ENCODE results near the gene ZDHHC15. TPM values are rescaled to one million over a fixed set of nuclear protein-coding genes. Genes with fewer than 3 reads are reported as not detected.

ZDHHC15 gene
- total and polyA plus RNA-seq, 2 donors (not counting 1 experiment from before 2014, with no cell fraction given) = 0.09 to 0.17 TPM

DNA sequence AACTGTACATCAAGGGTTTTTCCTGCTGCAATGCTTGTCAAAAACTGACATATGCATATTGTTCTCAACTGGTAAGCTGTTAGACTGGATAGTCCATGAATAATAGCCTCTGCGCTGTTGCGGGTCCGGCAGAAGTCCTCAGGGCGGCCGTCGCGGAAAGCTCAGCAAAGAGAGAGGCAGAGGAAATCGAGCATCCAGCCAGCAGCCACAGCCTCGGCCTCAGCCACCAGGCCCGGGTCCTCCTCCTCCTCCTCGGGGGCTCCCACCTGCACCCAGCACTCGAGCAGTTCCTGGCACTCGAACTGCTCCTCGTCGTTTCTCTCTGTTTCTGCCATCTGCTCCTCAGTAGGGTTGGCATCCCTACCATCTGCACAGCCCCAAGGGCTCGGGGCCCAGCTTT is 195.2 kb downstream of the ZDHHC15 start:
- no peaks in the 10 kb centered on the region for H3K4me1 ChIP-seq (ENCODE audit: control insufficient read depth, extremely low read depth, insufficient read depth, low read length)
- H3K27ac ChIP-seq (ENCODE audit: insufficient read depth, low read length) = no peak overlapping the region
- H3K79me2 ChIP-seq (ENCODE audit: control insufficient read depth, insufficient read depth, low read length) = no peaks in the 10 kb centered on the region
- no peak for DNase-seq (ENCODE audit: low read depth in 2 of 2)
- H3K36me3 ChIP-seq (ENCODE audit: control insufficient read depth, insufficient read depth, low read length) = no peaks in the 10 kb centered on the region
- H4K20me1 ChIP-seq (ENCODE audit: control insufficient read depth, extremely low read depth, insufficient read depth, low read length) = no peaks in the 10 kb centered on the region
- H3K27me3 ChIP-seq (ENCODE audit: control insufficient read depth, insufficient read depth, low read length) = no peaks in the 10 kb centered on the region
- TF ChIP-seq EZH2 (IDR thresholded peaks at IDR 0.05; ENCODE audit: low read length, missing control alignments) = no peak
- TF ChIP-seq, protein P1, sequence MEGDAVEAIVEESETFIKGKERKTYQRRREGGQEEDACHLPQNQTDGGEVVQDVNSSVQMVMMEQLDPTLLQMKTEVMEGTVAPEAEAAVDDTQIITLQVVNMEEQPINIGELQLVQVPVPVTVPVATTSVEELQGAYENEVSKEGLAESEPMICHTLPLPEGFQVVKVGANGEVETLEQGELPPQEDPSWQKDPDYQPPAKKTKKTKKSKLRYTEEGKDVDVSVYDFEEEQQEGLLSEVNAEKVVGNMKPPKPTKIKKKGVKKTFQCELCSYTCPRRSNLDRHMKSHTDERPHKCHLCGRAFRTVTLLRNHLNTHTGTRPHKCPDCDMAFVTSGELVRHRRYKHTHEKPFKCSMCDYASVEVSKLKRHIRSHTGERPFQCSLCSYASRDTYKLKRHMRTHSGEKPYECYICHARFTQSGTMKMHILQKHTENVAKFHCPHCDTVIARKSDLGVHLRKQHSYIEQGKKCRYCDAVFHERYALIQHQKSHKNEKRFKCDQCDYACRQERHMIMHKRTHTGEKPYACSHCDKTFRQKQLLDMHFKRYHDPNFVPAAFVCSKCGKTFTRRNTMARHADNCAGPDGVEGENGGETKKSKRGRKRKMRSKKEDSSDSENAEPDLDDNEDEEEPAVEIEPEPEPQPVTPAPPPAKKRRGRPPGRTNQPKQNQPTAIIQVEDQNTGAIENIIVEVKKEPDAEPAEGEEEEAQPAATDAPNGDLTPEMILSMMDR (conservative IDR thresholded peaks at IDR 0.05 in 1 of 2, IDR thresholded peaks at IDR 0.05 in 1 of 2; ENCODE audit: low read depth in 1 of 2, low read length in 2 of 2) = no peak
- no peak overlapping the region for H3K9ac ChIP-seq (ENCODE audit: insufficient read depth, low read length)
- H2AFZ ChIP-seq (ENCODE audit: low read length) = no peak overlapping the region
- no peak overlapping the region for H3K4me2 ChIP-seq (ENCODE audit: extremely low read depth, insufficient read depth, low read length)
- H3K9me3 ChIP-seq (ENCODE audit: control insufficient read depth, insufficient read depth, low read depth, low read length) = no peaks in the 10 kb centered on the region
- H3K4me3 ChIP-seq (replicated peaks in 1 of 4; ENCODE audit: control extremely low read depth in 1 of 4, insufficient read depth in 1 of 4, low read depth in 3 of 4, low read length in 4 of 4) = no peak overlapping the region

Other genes starting within 250 kb of the ZDHHC15 start
- gene UPRT, start 249.0 kb downstream of the ZDHHC15 start, total RNA-seq = 13.4 and 16.3 TPM in 2 replicates
- gene UPRT, start 249.0 kb downstream of the ZDHHC15 start, polyA plus RNA-seq = 10.0 and 10.5 TPM in 2 replicates

Measured in fibroblast of lung (primary cell).